Parathyroid adenoma (tissue), 2 donors: ENCODE results near the gene STK17B.

Experiments used
- H2AFZ ChIP-seq: fragments of 300-600 bp; sonication (generic); one replicate; pipeline ENCODE4 v1.7.0; 2017; ENCODE audit warnings: antibody characterized with exemption, mild to moderate bottlenecking
- H3K27ac ChIP-seq: fragments of 300-600 bp; sonication (generic); one replicate; pipeline ENCODE4 v1.7.0; 2017
- H3K27me3 ChIP-seq: fragments of 300-600 bp; sonication (generic); one replicate; pipeline ENCODE4 v1.7.0; 2017; ENCODE audit warnings: low read length; ENCODE audit not compliant: control insufficient read depth, insufficient read depth
- H3K36me3 ChIP-seq: fragments of 300-600 bp; sonication (generic); one replicate; pipeline ENCODE4 v1.7.0; 2017; ENCODE audit warnings: low read length; ENCODE audit not compliant: control insufficient read depth, insufficient read depth
- H3K4me1 ChIP-seq: fragments of 300-600 bp; sonication (generic); one replicate; pipeline ENCODE4 v1.7.0; 2017; ENCODE audit warnings: control low read depth
- H3K4me2 ChIP-seq: fragments of 300-600 bp; sonication (generic); one replicate; pipeline ENCODE4 v1.7.0; 2017; ENCODE audit warnings: low read length
- H3K4me3 ChIP-seq: fragments of 300-600 bp; sonication (generic); one replicate; pipeline ENCODE4 v1.7.0; 2017; ENCODE audit warnings: low read depth, low read length
- H3K79me2 ChIP-seq: fragments of 300-600 bp; sonication (generic); one replicate; pipeline ENCODE4 v1.7.0; 2017; ENCODE audit warnings: control low read depth
- H3K9ac ChIP-seq: fragments of 300-600 bp; sonication (generic); one replicate; pipeline ENCODE4 v1.7.0; 2017; ENCODE audit warnings: mild to moderate bottlenecking
- H3K9me3 ChIP-seq: fragments of 300-600 bp; sonication (generic); one replicate; pipeline ENCODE4 v1.7.0; 2017; ENCODE audit warnings: low read length; ENCODE audit not compliant: control insufficient read depth
- TF ChIP-seq, protein P1 (sequence below): fragments of 300-600 bp; sonication (generic); IDR thresholded peaks from one replicate; pipeline ENCODE4 v1.7.0; 2017; ENCODE audit warnings: antibody characterized with exemption, mild to moderate bottlenecking
- donor health status: primary hyperparathyroidism.

The STK17B gene

DNA sequence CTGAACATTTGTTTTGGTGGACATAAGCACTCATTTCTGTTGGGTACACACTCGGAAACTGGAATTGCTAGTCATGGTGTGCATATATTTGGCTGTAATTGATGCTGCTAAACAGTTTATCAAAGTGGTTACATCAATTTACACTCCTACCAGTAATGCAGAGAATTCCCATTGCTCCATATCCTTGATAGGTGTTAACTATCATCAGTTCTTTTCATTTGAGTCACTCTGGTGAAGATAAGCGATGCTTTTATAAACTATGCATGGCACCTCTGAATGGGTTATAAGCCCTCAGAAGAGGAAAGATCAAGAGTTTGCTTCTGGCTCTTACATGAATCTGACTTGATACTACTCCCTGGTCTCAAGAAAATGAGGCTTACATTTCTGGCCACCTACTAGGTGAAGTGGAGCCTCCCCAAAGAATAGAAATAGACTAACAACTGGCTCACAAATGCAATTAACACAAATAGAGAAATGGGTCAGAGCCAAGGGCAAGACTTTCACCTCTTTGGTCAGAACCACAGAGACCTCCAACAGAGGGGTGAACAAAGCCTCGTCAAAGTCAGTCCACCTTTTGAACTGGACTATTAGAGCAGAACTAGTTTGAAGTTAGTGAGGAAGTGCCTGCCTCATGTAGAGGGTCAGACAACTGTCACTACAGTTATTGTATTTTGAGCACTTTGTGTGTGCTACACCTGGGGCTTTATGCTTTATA, 15.0 kb upstream of the STK17B start:
- Histone ChIP-seq H3K4me2 (no peak overlapping the region), H3K4me3 (no peak overlapping the region), H3K36me3 (no peaks in the 10 kb centered on the region), H3K27ac (no peak overlapping the region), H3K27me3 (no peaks in the 10 kb centered on the region), H3K9ac (no peak overlapping the region), H3K9me3 (no peaks in the 10 kb centered on the region), H3K79me2 (no peaks in the 10 kb centered on the region), H2AFZ (no peak overlapping the region), H3K4me1 (no peaks in the 10 kb centered on the region)
- TF ChIP-seq, protein P1, sequence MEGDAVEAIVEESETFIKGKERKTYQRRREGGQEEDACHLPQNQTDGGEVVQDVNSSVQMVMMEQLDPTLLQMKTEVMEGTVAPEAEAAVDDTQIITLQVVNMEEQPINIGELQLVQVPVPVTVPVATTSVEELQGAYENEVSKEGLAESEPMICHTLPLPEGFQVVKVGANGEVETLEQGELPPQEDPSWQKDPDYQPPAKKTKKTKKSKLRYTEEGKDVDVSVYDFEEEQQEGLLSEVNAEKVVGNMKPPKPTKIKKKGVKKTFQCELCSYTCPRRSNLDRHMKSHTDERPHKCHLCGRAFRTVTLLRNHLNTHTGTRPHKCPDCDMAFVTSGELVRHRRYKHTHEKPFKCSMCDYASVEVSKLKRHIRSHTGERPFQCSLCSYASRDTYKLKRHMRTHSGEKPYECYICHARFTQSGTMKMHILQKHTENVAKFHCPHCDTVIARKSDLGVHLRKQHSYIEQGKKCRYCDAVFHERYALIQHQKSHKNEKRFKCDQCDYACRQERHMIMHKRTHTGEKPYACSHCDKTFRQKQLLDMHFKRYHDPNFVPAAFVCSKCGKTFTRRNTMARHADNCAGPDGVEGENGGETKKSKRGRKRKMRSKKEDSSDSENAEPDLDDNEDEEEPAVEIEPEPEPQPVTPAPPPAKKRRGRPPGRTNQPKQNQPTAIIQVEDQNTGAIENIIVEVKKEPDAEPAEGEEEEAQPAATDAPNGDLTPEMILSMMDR, result no peak

DNA sequence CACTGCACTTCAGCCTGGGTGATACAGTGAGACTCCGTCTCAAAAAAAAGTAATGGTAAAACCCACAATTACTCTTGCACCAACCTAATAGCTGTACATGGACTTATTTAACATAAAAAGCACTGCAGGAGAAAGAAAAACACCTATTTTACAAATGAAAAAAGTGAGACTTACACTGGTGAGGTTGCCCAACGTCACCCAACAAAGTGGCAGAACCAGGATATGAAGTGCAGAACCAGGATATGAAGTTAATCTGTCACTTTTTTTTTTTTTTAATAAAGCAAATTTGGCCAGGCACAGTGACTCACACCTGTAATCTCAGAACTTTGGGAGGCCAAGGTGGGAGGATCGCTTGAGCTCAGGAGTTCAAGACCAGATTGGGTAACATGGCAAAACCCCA, 13.5 kb upstream of the STK17B start:
- H3K4me1 ChIP-seq, result no peaks in the 10 kb centered on the region
- no peaks in the 10 kb centered on the region for H3K9me3 ChIP-seq
- no peaks in the 10 kb centered on the region for H3K36me3 ChIP-seq
- TF ChIP-seq, protein P1, result no peak
- no peak overlapping the region for H2AFZ ChIP-seq
- no peak overlapping the region for H3K4me2 ChIP-seq
- no peaks in the 10 kb centered on the region for H3K27me3 ChIP-seq
- H3K27ac ChIP-seq, result no peak overlapping the region
- H3K4me3 ChIP-seq, result no peak overlapping the region
- H3K9ac ChIP-seq, result no peak overlapping the region
- no peaks in the 10 kb centered on the region for H3K79me2 ChIP-seq

DNA sequence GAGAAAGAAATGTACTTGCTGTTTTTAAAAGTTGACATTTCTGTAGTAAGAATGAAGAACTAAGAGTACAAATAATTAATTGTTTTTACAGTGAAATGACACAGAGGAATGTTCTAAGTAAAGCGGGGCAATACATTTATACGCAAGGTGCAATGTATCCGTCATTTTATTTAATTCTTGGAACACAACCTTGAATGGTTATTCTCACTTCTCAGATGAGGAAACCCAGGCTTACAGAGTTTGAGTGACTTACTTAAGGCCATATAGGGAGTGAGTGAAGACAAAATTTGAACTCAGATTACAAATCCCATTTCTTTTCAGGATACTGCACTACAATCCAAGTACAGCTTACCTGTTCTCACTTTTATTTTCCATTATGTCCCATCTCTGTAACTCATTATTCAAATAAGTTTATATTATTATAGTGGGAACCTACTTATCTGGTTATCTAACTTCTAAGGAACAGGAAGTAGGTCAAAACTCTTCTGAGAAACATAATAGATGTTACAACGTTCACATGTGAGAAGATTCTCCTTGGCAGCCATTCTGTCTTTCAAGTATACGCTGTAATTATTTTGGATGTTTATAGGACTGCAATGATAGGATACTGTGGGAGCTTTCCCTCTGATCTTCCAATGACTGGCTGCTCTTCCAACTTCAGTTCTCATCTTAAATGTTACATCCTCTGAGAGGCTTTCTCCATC, 12.3 kb upstream of the STK17B start:
- TF ChIP-seq, protein P1, result no peak
- Histone ChIP-seq H3K36me3 (no peaks in the 10 kb centered on the region), H3K4me2 (no peak overlapping the region), H3K27me3 (no peaks in the 10 kb centered on the region), H2AFZ (no peak overlapping the region), H3K4me1 (no peaks in the 10 kb centered on the region), H3K27ac (no peak overlapping the region), H3K9me3 (no peaks in the 10 kb centered on the region), H3K79me2 (no peaks in the 10 kb centered on the region), H3K9ac (no peak overlapping the region), H3K4me3 (no peak overlapping the region)

DNA sequence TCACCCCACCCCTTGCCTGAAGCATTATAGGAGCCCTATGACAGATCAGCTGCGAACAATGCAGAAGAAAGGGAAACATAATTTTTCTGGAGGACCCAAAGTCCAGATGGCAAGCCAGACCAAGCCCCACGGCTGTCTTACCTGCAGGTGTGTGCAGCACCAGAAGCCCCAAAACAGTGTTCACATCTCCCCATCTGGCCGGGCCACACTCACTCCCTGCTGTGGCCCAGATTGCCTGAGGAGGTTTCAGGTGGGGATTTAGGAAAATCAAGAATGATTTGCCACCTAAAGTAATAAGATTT, 11.7 kb upstream of the STK17B start:
- H3K79me2 ChIP-seq, result no peaks in the 10 kb centered on the region
- no peak overlapping the region for H3K4me3 ChIP-seq
- TF ChIP-seq, protein P1, result no peak
- no peak overlapping the region for H3K9ac ChIP-seq
- no peaks in the 10 kb centered on the region for H3K4me1 ChIP-seq
- H3K27ac ChIP-seq, result no peak overlapping the region
- H3K36me3 ChIP-seq, result no peaks in the 10 kb centered on the region
- H3K27me3 ChIP-seq, result no peaks in the 10 kb centered on the region
- H3K9me3 ChIP-seq, result no peaks in the 10 kb centered on the region
- no peak overlapping the region for H3K4me2 ChIP-seq
- no peak overlapping the region for H2AFZ ChIP-seq
